ENCODE results near the gene ZNF343.

Gene ZNF343

DNA sequence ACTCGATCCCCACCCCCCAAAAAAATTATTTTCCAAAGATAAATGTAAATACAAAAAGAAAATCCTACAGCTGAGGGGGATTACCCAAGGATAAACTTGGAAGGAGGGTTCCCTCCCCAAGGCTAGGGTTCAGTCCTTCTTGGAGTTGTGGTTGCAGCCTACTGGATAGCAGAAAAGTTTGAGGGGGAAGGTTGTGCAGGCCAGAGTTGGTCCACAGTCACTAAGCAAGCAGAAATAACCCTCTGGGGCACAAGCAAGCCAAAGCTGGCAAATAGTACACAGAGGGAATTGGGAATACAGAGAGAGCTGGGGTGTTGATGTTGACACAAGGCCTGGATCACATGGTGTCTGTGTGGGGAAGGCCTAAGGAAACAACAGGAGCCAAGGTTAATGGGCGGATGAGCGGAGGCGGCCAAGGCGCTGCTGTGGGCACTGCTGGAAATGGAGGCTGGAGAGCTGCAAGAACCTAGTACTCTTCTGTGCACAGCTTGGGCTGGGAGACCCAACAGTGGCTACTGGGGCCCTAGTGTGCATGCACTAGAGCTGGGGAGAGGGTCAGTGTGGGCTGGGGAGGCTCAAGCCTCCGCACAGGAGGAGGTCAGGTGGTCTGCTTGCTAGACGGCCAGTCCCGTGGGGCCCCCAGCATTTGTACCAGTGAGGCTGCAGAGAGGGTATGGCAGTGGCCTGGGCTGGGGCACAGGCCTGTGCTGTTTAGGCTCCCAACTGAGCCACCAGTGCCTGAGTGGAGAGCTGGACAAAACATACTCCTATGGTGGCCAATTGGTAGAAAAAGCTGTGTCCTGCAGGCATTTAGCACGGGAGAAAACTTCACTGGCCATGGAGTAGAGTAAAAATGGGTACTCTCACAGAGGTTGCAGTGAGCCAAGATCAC is 32.6 kb downstream of the ZNF343 start:
- peaks cover 6% of the 10 kb centered on the region; the same call in 1 of the 2 replicates for H3K4me1 ChIP-seq
- no peak overlapping the region for H3K9ac ChIP-seq
- H3K4me3 ChIP-seq, result no peak overlapping the region
- H3K36me3 ChIP-seq, result peaks cover 44% of the 10 kb centered on the region
- TF ChIP-seq Cebpa-rat (IDR thresholded peaks at IDR 0.05), result no peak
- no peaks in the 10 kb centered on the region for H3K27me3 ChIP-seq
- no peaks in the 10 kb centered on the region for H3K9me3 ChIP-seq
- no peak overlapping the region for H3K27ac ChIP-seq
- H4K20me1 ChIP-seq, result no peaks in the 10 kb centered on the region
- H3K4me2 ChIP-seq, result no peak overlapping the region

DNA sequence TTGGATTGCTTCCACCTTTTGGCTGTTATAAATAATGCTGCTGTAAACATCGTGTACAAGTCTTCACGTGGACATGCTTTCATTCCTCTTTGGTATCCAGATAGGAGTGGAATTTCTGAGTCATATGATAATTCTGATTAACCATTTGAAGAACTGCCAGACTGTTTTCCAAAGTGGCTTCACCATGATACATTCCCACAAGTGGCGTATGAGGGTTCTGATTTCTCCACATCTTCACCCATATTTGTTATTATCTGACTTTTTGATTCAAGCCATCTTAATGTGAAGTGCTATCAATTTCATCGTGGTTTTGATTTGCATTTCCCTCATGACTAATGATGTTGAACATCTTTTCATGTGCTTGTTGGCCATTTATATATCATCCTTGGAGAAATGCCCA is 35.2 kb downstream of the ZNF343 start:
- Histone ChIP-seq H3K36me3 (peaks cover 28% of the 10 kb centered on the region), H3K27me3 (no peaks in the 10 kb centered on the region), H3K27ac (no peak overlapping the region), H3K4me3 (no peak overlapping the region), H3K9ac (no peak overlapping the region), H3K4me1 (peaks cover 18% of the 10 kb centered on the region), H4K20me1 (peaks cover 19% of the 10 kb centered on the region), H3K4me2 (no peak overlapping the region), H3K9me3 (no peaks in the 10 kb centered on the region)
- no peak for TF ChIP-seq Cebpa-rat (IDR thresholded peaks at IDR 0.05)

DNA sequence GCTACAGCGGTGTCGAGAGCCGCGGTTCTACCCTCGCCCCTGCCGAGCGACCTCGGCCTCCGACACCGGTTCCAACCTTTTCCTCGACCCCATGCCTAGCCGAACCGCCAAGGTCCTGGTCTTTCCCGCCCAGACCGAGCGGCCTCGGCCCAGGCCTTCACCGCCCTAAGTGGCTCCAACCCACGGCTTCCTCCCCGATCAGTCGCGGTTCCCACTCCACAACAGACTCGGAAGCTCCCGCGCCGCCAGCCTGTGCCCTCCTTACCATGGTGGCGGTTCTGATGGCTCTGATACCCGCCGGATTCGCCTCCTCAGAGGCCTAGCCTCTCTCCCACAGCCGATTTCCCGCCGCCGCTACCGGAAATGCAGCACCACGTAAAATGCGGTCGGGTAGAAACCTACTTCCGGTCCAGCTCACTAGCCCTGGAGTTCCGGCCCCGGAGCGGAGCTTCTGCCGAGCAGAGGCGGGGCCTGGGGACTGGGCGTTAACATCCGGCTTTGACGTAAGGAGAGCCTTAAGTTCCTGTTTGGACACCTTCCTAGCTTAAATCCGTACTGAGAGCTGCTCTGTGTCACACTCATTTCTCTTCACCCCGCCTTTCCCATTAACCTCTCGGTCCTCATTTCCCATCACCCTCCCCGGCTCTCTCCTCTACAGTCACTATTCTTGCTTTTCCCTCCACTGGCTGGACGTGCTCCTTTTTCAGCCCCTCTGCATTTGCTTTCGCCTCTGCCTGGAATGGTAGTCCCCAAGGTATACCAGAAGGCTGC is 38.1 kb downstream of the ZNF343 start, which contains the start of gene SNRPB:
Gene SNRPB (minus strand): TSS at position 367 of the 771 bp plus-strand sequence. CDS start 99 bp downstream, at position 268.
- Histone ChIP-seq H4K20me1 (peaks cover 48% of the 10 kb centered on the region), H3K9me3 (no peaks in the 10 kb centered on the region), H3K27me3 (no peaks in the 10 kb centered on the region), H3K27ac (peak within 1 kb of the TSS; percentile 100), H3K4me2 (peak within 1 kb of the TSS; percentile 89), H3K4me1 (peaks cover 36% of the 10 kb centered on the region), H3K4me3 (peak within 1 kb of the TSS; percentile 93), H3K36me3 (peaks cover 41% of the 10 kb centered on the region), H3K9ac (peak within 1 kb of the TSS; percentile 100)
- TF ChIP-seq Cebpa-rat (IDR thresholded peaks at IDR 0.05), result no peak

DNA sequence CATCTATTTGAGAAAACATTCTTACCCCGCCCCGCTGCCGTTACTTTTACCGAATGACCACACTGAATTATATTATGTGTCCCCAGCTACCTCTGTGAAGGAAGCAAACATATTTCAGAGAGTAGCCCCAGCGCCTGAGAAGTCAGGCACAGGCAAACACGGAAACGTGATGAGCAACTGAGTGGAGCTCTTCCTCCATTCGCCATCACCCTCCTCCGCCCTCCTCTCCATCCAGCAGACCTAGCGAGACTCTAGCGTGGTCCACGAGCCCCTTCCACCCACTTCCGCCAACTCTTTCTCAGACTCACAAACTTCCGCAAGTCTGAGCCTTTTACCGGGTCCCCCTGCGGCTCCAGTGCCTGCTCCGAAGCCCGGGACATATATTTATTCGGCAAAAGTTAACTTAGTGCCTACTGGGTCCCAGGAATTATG is 38.7 kb downstream of the ZNF343 start:
- peak overlapping the region; percentile 100 for H3K27ac ChIP-seq
- no peaks in the 10 kb centered on the region for H3K27me3 ChIP-seq
- H3K4me2 ChIP-seq, result peak overlapping the region; percentile 79
- TF ChIP-seq Cebpa-rat (IDR thresholded peaks at IDR 0.05), result no peak
- H3K9ac ChIP-seq, result peak overlapping the region; percentile 100
- H3K9me3 ChIP-seq, result no peaks in the 10 kb centered on the region
- peaks cover 36% of the 10 kb centered on the region for H3K4me1 ChIP-seq
- H3K4me3 ChIP-seq, result peak overlapping the region; percentile 93
- peaks cover 54% of the 10 kb centered on the region for H4K20me1 ChIP-seq
- H3K36me3 ChIP-seq, result peaks cover 47% of the 10 kb centered on the region

DNA sequence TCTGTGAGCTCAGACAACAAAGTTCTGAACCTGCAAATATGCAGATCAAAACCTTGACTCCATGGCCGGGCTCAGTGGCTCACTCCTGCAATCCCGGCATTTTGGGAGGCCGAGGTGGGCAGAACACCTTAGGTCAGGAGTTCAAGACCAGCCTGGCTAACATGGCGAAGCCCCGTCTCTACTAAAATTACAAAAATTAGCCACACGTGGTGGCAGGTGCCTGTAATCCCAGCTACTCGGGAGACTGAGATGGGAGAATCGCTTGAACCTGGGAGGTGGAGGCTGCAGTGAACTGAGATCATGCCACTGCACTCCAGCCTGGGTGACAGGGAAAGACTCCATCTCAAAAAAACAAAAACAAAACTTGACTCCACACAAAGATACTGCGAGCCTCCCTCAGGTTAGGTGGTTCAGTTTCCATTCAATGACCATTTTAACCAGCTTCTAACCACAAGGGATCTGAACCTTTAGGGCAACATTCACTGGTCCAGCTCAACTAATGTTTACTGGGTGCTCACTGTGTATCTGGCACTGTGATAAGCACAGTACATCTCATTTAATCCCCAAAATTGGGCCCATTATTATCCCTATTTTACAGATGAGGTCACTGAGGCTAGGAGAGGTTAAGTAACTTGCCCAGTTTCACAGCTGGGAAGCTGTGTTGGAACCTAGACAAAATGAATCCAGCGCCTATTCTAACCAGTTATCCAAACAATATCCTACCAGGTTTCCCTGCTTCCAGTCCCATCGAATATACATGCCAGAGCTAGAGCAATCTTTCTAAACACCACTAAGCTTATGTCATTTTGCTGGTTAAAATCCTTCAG is 39.9 kb downstream of the ZNF343 start:
- H3K9ac ChIP-seq, result peak overlapping the region; percentile 100
- peaks cover 36% of the 10 kb centered on the region for H3K4me1 ChIP-seq
- peak overlapping the region; percentile 79 for H3K4me2 ChIP-seq
- H3K9me3 ChIP-seq, result no peaks in the 10 kb centered on the region
- no peak for TF ChIP-seq Cebpa-rat (IDR thresholded peaks at IDR 0.05)
- H4K20me1 ChIP-seq, result peaks cover 66% of the 10 kb centered on the region
- H3K27ac ChIP-seq, result peak overlapping the region; percentile 100; the same call in 1 of the 2 replicates
- H3K36me3 ChIP-seq, result peaks cover 59% of the 10 kb centered on the region
- no peaks in the 10 kb centered on the region for H3K27me3 ChIP-seq
- H3K4me3 ChIP-seq, result peak overlapping the region; percentile 93

DNA sequence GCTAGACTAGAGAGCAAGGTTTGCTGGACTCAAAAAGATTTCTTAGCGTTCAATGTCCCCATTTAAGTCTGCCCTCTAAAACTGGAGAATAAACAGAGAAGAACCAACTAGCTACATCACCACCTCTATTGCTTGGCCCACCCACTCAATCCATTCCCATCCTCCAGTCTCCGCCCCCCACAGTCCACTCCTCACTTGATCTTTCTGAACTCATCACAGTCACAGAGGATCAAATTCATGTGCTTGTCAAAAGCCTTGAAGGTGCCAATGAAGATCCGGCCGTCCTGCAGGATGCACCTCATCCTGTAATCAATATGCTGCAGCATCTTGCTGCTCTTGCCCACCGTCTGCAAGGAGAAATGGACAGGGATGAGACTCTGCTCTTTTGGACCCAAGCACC is 41.3 kb downstream of the ZNF343 start:
- Histone ChIP-seq H3K4me2 (peak overlapping the region; percentile 79; the same call in 1 of the 2 replicates), H3K4me3 (no peak overlapping the region), H3K9ac (no peak overlapping the region), H3K27me3 (no peaks in the 10 kb centered on the region), H3K27ac (no peak overlapping the region), H3K36me3 (peaks cover 72% of the 10 kb centered on the region), H4K20me1 (peaks cover 80% of the 10 kb centered on the region), H3K4me1 (peaks cover 45% of the 10 kb centered on the region), H3K9me3 (no peaks in the 10 kb centered on the region)
- no peak for TF ChIP-seq Cebpa-rat (IDR thresholded peaks at IDR 0.05)

DNA sequence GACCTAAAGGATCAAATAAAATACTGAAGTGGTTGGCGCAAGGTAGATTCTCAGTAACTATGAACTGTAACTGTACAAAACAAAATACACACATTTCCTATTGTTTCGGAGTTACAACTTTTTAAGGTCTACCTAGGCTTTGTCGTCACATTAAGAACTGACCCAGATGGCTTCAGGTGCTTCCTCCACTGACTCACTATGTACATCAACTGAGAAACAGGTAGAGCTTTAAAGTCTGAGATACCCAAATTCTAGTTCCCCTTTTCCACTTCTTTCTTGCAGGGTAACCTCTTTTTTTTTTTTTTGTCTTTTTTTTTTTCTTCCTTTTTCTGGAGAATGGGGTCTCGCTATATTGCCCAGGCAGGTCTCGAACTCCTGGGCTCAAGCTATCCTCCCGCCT is 43.6 kb downstream of the ZNF343 start:
- Histone ChIP-seq H3K36me3 (peaks cover 91% of the 10 kb centered on the region), H3K27ac (no peak overlapping the region), H3K27me3 (no peaks in the 10 kb centered on the region), H3K9ac (no peak overlapping the region), H3K4me1 (peaks cover 45% of the 10 kb centered on the region), H4K20me1 (peaks cover 99% of the 10 kb centered on the region), H3K9me3 (no peaks in the 10 kb centered on the region), H3K4me3 (no peak overlapping the region), H3K4me2 (no peak overlapping the region)
- TF ChIP-seq Cebpa-rat (IDR thresholded peaks at IDR 0.05), result no peak

DNA sequence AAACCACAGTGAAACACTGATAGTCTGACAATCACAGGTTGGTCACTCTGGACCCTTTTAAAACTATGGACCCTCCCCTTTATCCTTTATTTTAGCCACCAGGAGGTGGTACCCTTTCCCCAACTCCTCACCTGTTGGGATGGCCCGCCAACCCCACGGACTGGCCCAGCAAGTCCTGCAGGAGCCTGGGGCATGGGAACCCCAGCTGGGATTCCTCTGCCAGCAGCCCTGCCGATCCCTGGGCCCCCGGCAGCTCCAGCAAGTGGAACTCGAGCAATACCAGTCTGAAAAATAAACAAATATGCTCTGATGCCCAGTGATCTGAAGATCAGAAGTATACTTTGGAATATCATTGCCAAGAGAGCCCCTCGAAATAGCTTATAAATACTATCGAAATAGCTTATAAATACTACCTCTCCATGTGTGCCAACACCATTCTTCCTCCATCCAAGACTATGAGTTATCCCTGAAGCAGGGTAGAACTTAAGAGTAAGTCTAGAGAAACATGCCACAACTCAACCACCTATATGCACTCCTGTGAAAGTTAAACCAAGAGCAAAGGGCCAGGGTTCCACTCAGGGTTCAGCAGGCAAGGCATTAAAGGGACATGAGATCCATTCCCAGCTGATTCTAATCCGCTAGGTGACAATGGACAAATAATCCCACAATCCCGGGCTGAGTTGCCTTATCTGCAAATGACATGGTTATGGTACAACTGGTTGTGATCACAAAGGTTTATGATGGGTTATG is 44.9 kb downstream of the ZNF343 start:
- H3K27ac ChIP-seq, result no peak overlapping the region
- no peak for TF ChIP-seq Cebpa-rat (IDR thresholded peaks at IDR 0.05)
- H3K4me2 ChIP-seq, result no peak overlapping the region
- no peak overlapping the region for H3K9ac ChIP-seq
- H3K9me3 ChIP-seq, result no peaks in the 10 kb centered on the region
- no peak overlapping the region for H3K4me3 ChIP-seq
- peaks cover 99% of the 10 kb centered on the region for H3K36me3 ChIP-seq
- peaks cover 46% of the 10 kb centered on the region for H3K4me1 ChIP-seq
- H3K27me3 ChIP-seq, result no peaks in the 10 kb centered on the region
- peaks cover 99% of the 10 kb centered on the region for H4K20me1 ChIP-seq

DNA sequence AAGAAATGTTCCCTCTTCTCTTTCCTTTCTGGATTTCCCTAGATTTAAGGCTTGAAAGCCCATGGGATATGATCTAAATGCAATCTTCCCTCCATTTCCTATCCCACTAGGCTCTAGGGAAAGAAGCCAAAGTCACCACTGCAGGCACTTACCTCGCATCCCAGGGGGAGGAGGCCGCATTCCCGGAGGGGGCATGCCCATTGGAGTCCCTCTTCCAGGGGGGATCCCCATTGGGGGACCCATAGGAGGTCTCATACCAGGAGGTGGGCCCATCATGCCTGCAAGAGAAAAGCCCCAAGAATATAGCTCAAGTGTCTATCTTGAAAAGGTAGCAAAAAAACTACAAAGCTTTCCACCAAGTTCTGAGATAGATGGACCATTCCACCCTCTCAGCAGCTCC is 46.2 kb downstream of the ZNF343 start:
- no peaks in the 10 kb centered on the region for H3K27me3 ChIP-seq
- peaks cover 90% of the 10 kb centered on the region for H3K36me3 ChIP-seq
- no peak overlapping the region for H3K9ac ChIP-seq
- peaks cover 46% of the 10 kb centered on the region for H3K4me1 ChIP-seq
- no peak overlapping the region for H3K27ac ChIP-seq
- no peak for TF ChIP-seq Cebpa-rat (IDR thresholded peaks at IDR 0.05)
- H3K4me3 ChIP-seq, result no peak overlapping the region
- no peak overlapping the region for H3K4me2 ChIP-seq
- H4K20me1 ChIP-seq, result peaks cover 99% of the 10 kb centered on the region
- H3K9me3 ChIP-seq, result no peaks in the 10 kb centered on the region
